ENCODE results near the gene PCSK9. TPM values are rescaled to one million over a fixed set of nuclear protein-coding genes. Genes with fewer than 3 reads are reported as not detected.

PCSK9 gene
- total RNA-seq, 1 experiment from 2014 or later, result 38.9 TPM

DNA sequence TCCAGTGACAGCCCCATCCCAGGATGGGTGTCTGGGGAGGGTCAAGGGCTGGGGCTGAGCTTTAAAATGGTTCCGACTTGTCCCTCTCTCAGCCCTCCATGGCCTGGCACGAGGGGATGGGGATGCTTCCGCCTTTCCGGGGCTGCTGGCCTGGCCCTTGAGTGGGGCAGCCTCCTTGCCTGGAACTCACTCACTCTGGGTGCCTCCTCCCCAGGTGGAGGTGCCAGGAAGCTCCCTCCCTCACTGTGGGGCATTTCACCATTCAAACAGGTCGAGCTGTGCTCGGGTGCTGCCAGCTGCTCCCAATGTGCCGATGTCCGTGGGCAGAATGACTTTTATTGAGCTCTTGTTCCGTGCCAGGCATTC, 24.2 kb downstream of the PCSK9 start:
- Histone ChIP-seq H3K27ac (ENCODE audit: low read depth, low read length, poor library complexity, severe bottlenecking) (no peak overlapping the region), H3K36me3 (ENCODE audit: insufficient read depth, low read length, poor library complexity, severe bottlenecking) (peaks cover 62% of the 10 kb centered on the region), H3K4me3 (ENCODE audit: low read depth, low read length, poor library complexity, severe bottlenecking) (no peak overlapping the region), H3K9me3 (ENCODE audit: low read depth, low read length, poor library complexity, severe bottlenecking) (no peaks in the 10 kb centered on the region), H3K27me3 (replicated peaks; ENCODE audit: insufficient read depth, low read depth, low read length, poor library complexity) (no peaks in the 10 kb centered on the region), H3K4me1 (ENCODE audit: insufficient read depth, low read length, poor library complexity, severe bottlenecking) (no peaks in the 10 kb centered on the region)
- intact Hi-C loops (cut with micrococcal nuclease; ENCODE audit: unreplicated experiment), result no loop called here
- DNase-seq (ENCODE audit: low spot score), result no peak
- ChIA-PET POLR2A (ENCODE audit: low non-redundant PET) (no interaction called here), CTCF (interaction anchor here (0.6 kb wide), 1 partner anchor 1556 kb away, joined by 3 read pairs; no protein-coding TSS in a partner anchor)
- BruUV-seq (replicated peaks), result no TSS peak
- TF ChIP-seq, protein P1, sequence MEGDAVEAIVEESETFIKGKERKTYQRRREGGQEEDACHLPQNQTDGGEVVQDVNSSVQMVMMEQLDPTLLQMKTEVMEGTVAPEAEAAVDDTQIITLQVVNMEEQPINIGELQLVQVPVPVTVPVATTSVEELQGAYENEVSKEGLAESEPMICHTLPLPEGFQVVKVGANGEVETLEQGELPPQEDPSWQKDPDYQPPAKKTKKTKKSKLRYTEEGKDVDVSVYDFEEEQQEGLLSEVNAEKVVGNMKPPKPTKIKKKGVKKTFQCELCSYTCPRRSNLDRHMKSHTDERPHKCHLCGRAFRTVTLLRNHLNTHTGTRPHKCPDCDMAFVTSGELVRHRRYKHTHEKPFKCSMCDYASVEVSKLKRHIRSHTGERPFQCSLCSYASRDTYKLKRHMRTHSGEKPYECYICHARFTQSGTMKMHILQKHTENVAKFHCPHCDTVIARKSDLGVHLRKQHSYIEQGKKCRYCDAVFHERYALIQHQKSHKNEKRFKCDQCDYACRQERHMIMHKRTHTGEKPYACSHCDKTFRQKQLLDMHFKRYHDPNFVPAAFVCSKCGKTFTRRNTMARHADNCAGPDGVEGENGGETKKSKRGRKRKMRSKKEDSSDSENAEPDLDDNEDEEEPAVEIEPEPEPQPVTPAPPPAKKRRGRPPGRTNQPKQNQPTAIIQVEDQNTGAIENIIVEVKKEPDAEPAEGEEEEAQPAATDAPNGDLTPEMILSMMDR (conservative IDR thresholded peaks at IDR 0.05; ENCODE audit: low read depth, low read length), result no peak

DNA sequence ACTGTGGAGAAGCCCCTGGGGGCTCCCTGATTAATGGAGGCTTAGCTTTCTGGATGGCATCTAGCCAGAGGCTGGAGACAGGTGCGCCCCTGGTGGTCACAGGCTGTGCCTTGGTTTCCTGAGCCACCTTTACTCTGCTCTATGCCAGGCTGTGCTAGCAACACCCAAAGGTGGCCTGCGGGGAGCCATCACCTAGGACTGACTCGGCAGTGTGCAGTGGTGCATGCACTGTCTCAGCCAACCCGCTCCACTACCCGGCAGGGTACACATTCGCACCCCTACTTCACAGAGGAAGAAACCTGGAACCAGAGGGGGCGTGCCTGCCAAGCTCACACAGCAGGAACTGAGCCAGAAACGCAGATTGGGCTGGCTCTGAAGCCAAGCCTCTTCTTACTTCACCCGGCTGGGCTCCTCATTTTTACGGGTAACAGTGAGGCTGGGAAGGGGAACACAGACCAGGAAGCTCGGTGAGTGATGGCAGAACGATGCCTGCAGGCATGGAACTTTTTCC, 24.8 kb downstream of the PCSK9 start:
- no peak for DNase-seq (ENCODE audit: low spot score)
- H3K36me3 ChIP-seq (ENCODE audit: insufficient read depth, low read length, poor library complexity, severe bottlenecking), result peaks cover 60% of the 10 kb centered on the region

DNA sequence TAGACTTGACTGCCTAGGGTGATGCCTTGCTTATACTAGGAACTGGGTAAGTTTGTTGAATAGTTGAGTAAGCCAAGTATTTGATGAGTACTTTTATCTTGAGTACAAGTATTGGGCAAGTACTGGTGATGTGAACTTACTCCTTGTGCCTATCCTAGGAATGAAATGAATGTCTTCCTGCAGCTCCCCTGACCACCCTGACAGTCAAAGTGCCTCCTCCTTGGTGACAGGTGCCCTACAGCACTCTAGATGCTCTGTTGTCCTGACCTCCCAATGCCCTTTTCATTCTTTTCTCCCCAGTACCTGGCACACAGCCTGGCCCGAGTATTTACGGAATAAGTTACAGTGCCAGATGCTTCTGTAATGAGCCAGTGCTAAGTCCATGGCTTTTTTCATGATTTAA, 25.5 kb downstream of the PCSK9 start:
- no peaks in the 10 kb centered on the region for H3K27me3 ChIP-seq (replicated peaks; ENCODE audit: insufficient read depth, low read depth, low read length, poor library complexity)
- H3K9me3 ChIP-seq (ENCODE audit: low read depth, low read length, poor library complexity, severe bottlenecking), result no peaks in the 10 kb centered on the region
- POLR2A ChIA-PET (ENCODE audit: low non-redundant PET), result no interaction called here
- DNase-seq (ENCODE audit: low spot score), result no peak
- intact Hi-C loops (cut with micrococcal nuclease; ENCODE audit: unreplicated experiment), result no loop called here
- CTCF ChIA-PET, result no interaction called here
- H3K36me3 ChIP-seq (ENCODE audit: insufficient read depth, low read length, poor library complexity, severe bottlenecking), result peaks cover 53% of the 10 kb centered on the region
- H3K4me3 ChIP-seq (ENCODE audit: low read depth, low read length, poor library complexity, severe bottlenecking), result no peak overlapping the region
- no peak for TF ChIP-seq EZH2 (IDR thresholded peaks at IDR 0.05; ENCODE audit: borderline replicate concordance, low read depth, low read length, poor library complexity, severe bottlenecking)
- TF ChIP-seq, protein P1 (conservative IDR thresholded peaks at IDR 0.05; ENCODE audit: low read depth, low read length), result no peak
- no peak overlapping the region for H3K27ac ChIP-seq (ENCODE audit: low read depth, low read length, poor library complexity, severe bottlenecking)
- no peaks in the 10 kb centered on the region for H3K4me1 ChIP-seq (ENCODE audit: insufficient read depth, low read length, poor library complexity, severe bottlenecking)
- no TSS peak for BruUV-seq (replicated peaks)

More for the DNA sequence above, 24.8 kb downstream of the PCSK9 start:
- Histone ChIP-seq H3K4me3 (ENCODE audit: low read depth, low read length, poor library complexity, severe bottlenecking) (no peak overlapping the region), H3K27ac (ENCODE audit: low read depth, low read length, poor library complexity, severe bottlenecking) (no peak overlapping the region), H3K4me1 (ENCODE audit: insufficient read depth, low read length, poor library complexity, severe bottlenecking) (no peaks in the 10 kb centered on the region), H3K27me3 (replicated peaks; ENCODE audit: insufficient read depth, low read depth, low read length, poor library complexity) (no peaks in the 10 kb centered on the region), H3K9me3 (ENCODE audit: low read depth, low read length, poor library complexity, severe bottlenecking) (no peaks in the 10 kb centered on the region)
- BruUV-seq (replicated peaks), result TSS peak; percentile 24
- POLR2A ChIA-PET (ENCODE audit: low non-redundant PET), result no interaction called here
- no peak for TF ChIP-seq EZH2 (IDR thresholded peaks at IDR 0.05; ENCODE audit: borderline replicate concordance, low read depth, low read length, poor library complexity, severe bottlenecking)
- TF ChIP-seq, protein P1 (conservative IDR thresholded peaks at IDR 0.05; ENCODE audit: low read depth, low read length), result no peak
- intact Hi-C loops (cut with micrococcal nuclease; ENCODE audit: unreplicated experiment), result no loop called here
- CTCF ChIA-PET, result no interaction called here

All from A673 (cell line).